GM23338 (cell line): ENCODE data around the gene PIR.

Experiments used
- CREB1 ChIP-seq: fragments of 250-450 bp; sonication (Bioruptor Pico); IDR thresholded peaks from 2 replicates; pipeline ENCODE4 v1.5.0; 2020; ENCODE audit warnings: low read depth, mild to moderate bottlenecking, moderate library complexity
- ETS1 ChIP-seq: IDR thresholded peaks from 2 replicates; pipeline ENCODE4 v1.6.1; 2016; ENCODE audit warnings: antibody characterized with exemption
- EZH2 ChIP-seq: fragments of 200-600 bp; sonication (generic); IDR thresholded peaks from one replicate; pipeline ENCODE4 v1.8.0; 2017; ENCODE audit warnings: antibody characterized with exemption, mild to moderate bottlenecking, low read depth; ENCODE audit not compliant: unreplicated experiment
- EZH2phosphoT487 ChIP-seq: fragments of 200-600 bp; sonication (generic); IDR thresholded peaks from one replicate; pipeline ENCODE4 v1.8.1; 2018; ENCODE audit warnings: antibody characterized with exemption; ENCODE audit not compliant: unreplicated experiment
- JUNB ChIP-seq: IDR thresholded peaks from one replicate; pipeline ENCODE4 v1.6.1; 2016; ENCODE audit warnings: antibody characterized with exemption; ENCODE audit not compliant: unreplicated experiment
- NANOG ChIP-seq: IDR thresholded peaks from 2 replicates; pipeline ENCODE4 v1.6.1; 2016; ENCODE audit warnings: antibody characterized with exemption, borderline replicate concordance
- POLR2AphosphoS5 ChIP-seq: IDR thresholded peaks from 2 replicates; pipeline ENCODE4 v1.6.1; 2016; ENCODE audit warnings: antibody characterized with exemption, low read depth
- STAT1 ChIP-seq: IDR thresholded peaks from one replicate; pipeline ENCODE4 v1.6.1; 2016; ENCODE audit warnings: antibody characterized with exemption; ENCODE audit not compliant: unreplicated experiment
- ZNF114 ChIP-seq: fragments of 250-450 bp; sonication (Bioruptor Pico); IDR thresholded peaks from 2 replicates; pipeline ENCODE4 v1.5.0; 2020; ENCODE audit warnings: mild to moderate bottlenecking, moderate library complexity
- ZNF331 ChIP-seq: fragments of 250-450 bp; sonication (Bioruptor Pico); IDR thresholded peaks from 2 replicates; pipeline ENCODE4 v1.5.0; 2020; ENCODE audit warnings: low read depth, mild to moderate bottlenecking, moderate library complexity
- TF ChIP-seq, protein P1 (sequence below): IDR thresholded peaks from one replicate; pipeline ENCODE4 v1.6.1; 2018; ENCODE audit warnings: antibody characterized with exemption; ENCODE audit not compliant: unreplicated experiment
- TF ChIP-seq, protein P2 (sequence below), 2 experiments: fragments of 200-600 bp in 1 of 2; sonication (generic) in 1 of 2; conservative IDR thresholded peaks; 2 replicates each; pipeline versions ENCODE4 v1.5.1 to v1.6.1; 2016 to 2017; ENCODE audit warnings: antibody characterized with exemption in 2 of 2, low read depth in 2 of 2, mild to moderate bottlenecking in 2 of 2, moderate library complexity in 1 of 2

GRCh38 chrX:15358533-15358932 is 134.6 kb downstream of the PIR start:
- TF ChIP-seq, protein P1, sequence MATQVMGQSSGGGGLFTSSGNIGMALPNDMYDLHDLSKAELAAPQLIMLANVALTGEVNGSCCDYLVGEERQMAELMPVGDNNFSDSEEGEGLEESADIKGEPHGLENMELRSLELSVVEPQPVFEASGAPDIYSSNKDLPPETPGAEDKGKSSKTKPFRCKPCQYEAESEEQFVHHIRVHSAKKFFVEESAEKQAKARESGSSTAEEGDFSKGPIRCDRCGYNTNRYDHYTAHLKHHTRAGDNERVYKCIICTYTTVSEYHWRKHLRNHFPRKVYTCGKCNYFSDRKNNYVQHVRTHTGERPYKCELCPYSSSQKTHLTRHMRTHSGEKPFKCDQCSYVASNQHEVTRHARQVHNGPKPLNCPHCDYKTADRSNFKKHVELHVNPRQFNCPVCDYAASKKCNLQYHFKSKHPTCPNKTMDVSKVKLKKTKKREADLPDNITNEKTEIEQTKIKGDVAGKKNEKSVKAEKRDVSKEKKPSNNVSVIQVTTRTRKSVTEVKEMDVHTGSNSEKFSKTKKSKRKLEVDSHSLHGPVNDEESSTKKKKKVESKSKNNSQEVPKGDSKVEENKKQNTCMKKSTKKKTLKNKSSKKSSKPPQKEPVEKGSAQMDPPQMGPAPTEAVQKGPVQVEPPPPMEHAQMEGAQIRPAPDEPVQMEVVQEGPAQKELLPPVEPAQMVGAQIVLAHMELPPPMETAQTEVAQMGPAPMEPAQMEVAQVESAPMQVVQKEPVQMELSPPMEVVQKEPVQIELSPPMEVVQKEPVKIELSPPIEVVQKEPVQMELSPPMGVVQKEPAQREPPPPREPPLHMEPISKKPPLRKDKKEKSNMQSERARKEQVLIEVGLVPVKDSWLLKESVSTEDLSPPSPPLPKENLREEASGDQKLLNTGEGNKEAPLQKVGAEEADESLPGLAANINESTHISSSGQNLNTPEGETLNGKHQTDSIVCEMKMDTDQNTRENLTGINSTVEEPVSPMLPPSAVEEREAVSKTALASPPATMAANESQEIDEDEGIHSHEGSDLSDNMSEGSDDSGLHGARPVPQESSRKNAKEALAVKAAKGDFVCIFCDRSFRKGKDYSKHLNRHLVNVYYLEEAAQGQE, result no peak
- TF ChIP-seq, protein P2, sequence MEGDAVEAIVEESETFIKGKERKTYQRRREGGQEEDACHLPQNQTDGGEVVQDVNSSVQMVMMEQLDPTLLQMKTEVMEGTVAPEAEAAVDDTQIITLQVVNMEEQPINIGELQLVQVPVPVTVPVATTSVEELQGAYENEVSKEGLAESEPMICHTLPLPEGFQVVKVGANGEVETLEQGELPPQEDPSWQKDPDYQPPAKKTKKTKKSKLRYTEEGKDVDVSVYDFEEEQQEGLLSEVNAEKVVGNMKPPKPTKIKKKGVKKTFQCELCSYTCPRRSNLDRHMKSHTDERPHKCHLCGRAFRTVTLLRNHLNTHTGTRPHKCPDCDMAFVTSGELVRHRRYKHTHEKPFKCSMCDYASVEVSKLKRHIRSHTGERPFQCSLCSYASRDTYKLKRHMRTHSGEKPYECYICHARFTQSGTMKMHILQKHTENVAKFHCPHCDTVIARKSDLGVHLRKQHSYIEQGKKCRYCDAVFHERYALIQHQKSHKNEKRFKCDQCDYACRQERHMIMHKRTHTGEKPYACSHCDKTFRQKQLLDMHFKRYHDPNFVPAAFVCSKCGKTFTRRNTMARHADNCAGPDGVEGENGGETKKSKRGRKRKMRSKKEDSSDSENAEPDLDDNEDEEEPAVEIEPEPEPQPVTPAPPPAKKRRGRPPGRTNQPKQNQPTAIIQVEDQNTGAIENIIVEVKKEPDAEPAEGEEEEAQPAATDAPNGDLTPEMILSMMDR (conservative IDR thresholded peaks at IDR 0.05; ENCODE audit: low read depth in 2 of 2), result no peak
- no peak for TF ChIP-seq CREB1
- no peak for TF ChIP-seq EZH2
- TF ChIP-seq ZNF331 (CRISPR knock-in tag), result no peak
- no peak for TF ChIP-seq STAT1
- no peak for TF ChIP-seq EZH2phosphoT487
- TF ChIP-seq NANOG, result no peak
- TF ChIP-seq ETS1, result no peak
- TF ChIP-seq POLR2AphosphoS5, result no peak
- no peak for TF ChIP-seq ZNF114 (CRISPR knock-in tag)
- TF ChIP-seq JUNB, result no peak
